Breast epithelium (tissue), 4 donors: Measurements from ENCODE around the gene PPP6R1. TPM values are rescaled to one million over a fixed set of nuclear protein-coding genes. Genes with fewer than 3 reads are reported as not detected.
A peak's percentile ranks its signal among the peaks of the same experiment; 100 is the strongest.

Experiments
- DNase-seq, 2 donors: peaks; one replicate each; pipeline ENCODE4 v3.0.0-alpha.2; 2019; ENCODE audit warnings: low spot score in 2 of 2
- H3K27ac ChIP-seq, 2 donors: fragments of 200-600 bp; sonication (generic) in 1 of 2; one replicate each; pipeline ENCODE4 v1.5.1; 2016 to 2019; ENCODE audit warnings: mild to moderate bottlenecking in 1 of 2
- H3K27me3 ChIP-seq, 2 donors: fragments of 200-600 bp; sonication (generic) in 1 of 2; one replicate each; pipeline versions ENCODE4 v1.5.1 to v1.6.0; 2017 to 2019; ENCODE audit warnings: control low read depth in 1 of 2, mild to moderate bottlenecking in 1 of 2
- H3K36me3 ChIP-seq: fragments of 200-600 bp; one replicate; pipeline ENCODE4 v1.5.1; 2019
- H3K4me1 ChIP-seq, 2 donors: fragments of 200-600 bp; sonication (generic); one replicate each; pipeline ENCODE4 v1.5.1; 2016 to 2019; ENCODE audit warnings: control low read depth in 1 of 2
- H3K4me3 ChIP-seq, 3 donors: fragments of 200-600 bp; sonication (generic); 1 replicate in 2 of 3; 2 replicates in 1 of 3; pipeline ENCODE4 v1.5.1; 2016 to 2019; ENCODE audit warnings: mild to moderate bottlenecking in 3 of 3, moderate library complexity in 2 of 3
- H3K9me3 ChIP-seq, 2 donors: fragments of 200-600 bp; sonication (generic) in 1 of 2; one replicate each; pipeline ENCODE4 v1.5.1; 2016 to 2019; ENCODE audit warnings: control low read depth in 1 of 2
- POLR2A ChIP-seq: fragments of 450-650 bp; IDR thresholded peaks from one replicate; pipeline ENCODE4 v1.6.1; 2016; ENCODE audit warnings: antibody characterized with exemption, mild to moderate bottlenecking, moderate library complexity
- POLR2AphosphoS5 ChIP-seq, 3 donors: sonication (generic); formaldehyde crosslinking; IDR thresholded peaks; one replicate each; pipeline ENCODE4 v1.6.1; 2017; ENCODE audit warnings: antibody characterized with exemption in 3 of 3
- intact Hi-C: fragments of 100-400 bp; cut with DNase I; formaldehyde crosslinking; loops from one replicate; pipeline ENCODE4 v1.15.1; 2023; ENCODE audit warnings: low total_unique reads
- total RNA-seq, 3 donors: library from RNA; depleted of rRNA; stranded (reverse); fragments of >200 nt; gene quantifications; one replicate each; pipeline ENCODE4 v1.1.0, GENCODE V29; 2016
- TF ChIP-seq, protein P1 (sequence below), 3 donors: fragments of 450-650 bp; IDR thresholded peaks; one replicate each; pipeline ENCODE4 v1.5.1; 2016 to 2017; ENCODE audit warnings: antibody characterized with exemption in 3 of 3, mild to moderate bottlenecking in 3 of 3, moderate library complexity in 3 of 3

Gene PPP6R1
- total RNA-seq, 3 donors from 2014 or later = 23.8 to 31.5 (median 28.2) TPM

DNA sequence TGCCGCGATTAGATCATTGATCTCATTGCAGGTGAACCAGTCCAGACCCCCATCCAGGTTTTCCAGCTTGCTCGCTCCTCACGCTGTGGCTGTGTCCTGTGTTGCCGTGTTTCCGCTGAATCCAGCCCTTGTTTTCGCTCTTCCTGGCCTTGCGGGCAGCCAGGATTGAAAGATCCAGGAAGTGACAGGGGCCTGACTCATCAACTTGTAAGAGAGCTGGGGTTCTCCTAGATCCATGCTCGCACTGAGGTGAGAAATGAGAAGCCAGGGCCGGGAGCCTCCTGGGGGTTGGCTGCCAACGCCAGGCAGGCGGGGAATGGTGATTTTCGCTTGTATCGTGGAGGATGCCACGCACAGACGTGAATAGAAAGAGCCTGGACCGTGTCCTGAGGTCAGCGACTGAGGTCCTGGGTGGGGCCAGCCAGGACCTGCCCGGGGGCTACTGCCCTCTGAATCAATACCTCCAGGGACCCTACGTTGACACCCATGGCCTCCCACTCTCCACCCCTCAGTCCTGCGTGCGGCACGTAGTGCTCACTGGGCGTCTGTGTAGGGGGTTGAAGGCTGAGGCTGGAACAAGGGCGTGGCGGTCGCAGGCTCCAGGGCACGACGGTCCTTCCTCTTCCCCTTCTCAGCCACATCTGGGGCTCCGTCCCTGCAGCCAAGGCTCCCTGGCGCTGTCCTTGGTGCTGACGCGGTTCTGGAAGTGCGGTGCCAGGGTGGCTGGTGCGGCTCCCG, 42.2 kb downstream of the PPP6R1 start:
- H3K36me3 ChIP-seq = no peaks in the 10 kb centered on the region
- TF ChIP-seq POLR2AphosphoS5 (IDR thresholded peaks at IDR 0.05) = peak in 2 of 3 donors; percentile 11 to 48
- no peak for TF ChIP-seq POLR2A
- peak overlapping the region in 1 of 2 donors; percentile 67 for H3K27ac ChIP-seq
- no peaks in the 10 kb centered on the region for H3K27me3 ChIP-seq
- DNase-seq = peak; percentile 23 to 70
- peaks cover 12 to 15% of the 10 kb centered on the region in 2 donors for H3K9me3 ChIP-seq
- intact Hi-C loops = loop anchor here (5.0 kb wide), 1 partner anchor 601 kb away; no protein-coding TSS in a partner anchor
- no peaks in the 10 kb centered on the region for H3K4me1 ChIP-seq
- H3K4me3 ChIP-seq = peak overlapping the region; percentile 31 to 64 (median 51)

DNA sequence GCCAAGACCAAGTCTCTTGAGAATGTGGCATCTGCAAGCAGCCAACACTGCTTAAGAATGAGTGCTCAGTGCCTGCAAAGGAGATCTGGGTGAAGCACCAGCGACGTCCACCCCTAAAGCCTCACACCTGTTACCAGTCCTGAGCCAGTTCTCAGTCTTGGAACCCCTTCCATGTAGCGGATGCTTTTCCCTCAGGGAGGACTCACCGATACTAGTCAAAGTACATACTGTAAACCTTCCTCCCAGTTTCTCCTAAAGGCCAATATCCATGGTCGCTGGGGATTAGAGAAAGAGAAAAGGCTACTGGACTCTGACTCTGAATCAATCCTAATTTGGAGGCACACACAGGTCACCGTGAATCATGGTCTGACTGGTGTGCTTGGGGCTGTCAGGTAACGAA, 45.3 kb downstream of the PPP6R1 start:
- H3K27ac ChIP-seq = no peak overlapping the region
- intact Hi-C loops = no loop called here
- H3K9me3 ChIP-seq = peaks cover 11 to 12% of the 10 kb centered on the region in 2 donors
- DNase-seq = no peak
- TF ChIP-seq POLR2A (no peak), POLR2AphosphoS5 (IDR thresholded peaks at IDR 0.05) (no peak)
- TF ChIP-seq, protein P1, sequence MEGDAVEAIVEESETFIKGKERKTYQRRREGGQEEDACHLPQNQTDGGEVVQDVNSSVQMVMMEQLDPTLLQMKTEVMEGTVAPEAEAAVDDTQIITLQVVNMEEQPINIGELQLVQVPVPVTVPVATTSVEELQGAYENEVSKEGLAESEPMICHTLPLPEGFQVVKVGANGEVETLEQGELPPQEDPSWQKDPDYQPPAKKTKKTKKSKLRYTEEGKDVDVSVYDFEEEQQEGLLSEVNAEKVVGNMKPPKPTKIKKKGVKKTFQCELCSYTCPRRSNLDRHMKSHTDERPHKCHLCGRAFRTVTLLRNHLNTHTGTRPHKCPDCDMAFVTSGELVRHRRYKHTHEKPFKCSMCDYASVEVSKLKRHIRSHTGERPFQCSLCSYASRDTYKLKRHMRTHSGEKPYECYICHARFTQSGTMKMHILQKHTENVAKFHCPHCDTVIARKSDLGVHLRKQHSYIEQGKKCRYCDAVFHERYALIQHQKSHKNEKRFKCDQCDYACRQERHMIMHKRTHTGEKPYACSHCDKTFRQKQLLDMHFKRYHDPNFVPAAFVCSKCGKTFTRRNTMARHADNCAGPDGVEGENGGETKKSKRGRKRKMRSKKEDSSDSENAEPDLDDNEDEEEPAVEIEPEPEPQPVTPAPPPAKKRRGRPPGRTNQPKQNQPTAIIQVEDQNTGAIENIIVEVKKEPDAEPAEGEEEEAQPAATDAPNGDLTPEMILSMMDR (IDR thresholded peaks at IDR 0.05) = no peak
- no peaks in the 10 kb centered on the region for H3K27me3 ChIP-seq
- H3K4me3 ChIP-seq = no peak overlapping the region
- no peaks in the 10 kb centered on the region for H3K36me3 ChIP-seq
- H3K4me1 ChIP-seq = no peaks in the 10 kb centered on the region

DNA sequence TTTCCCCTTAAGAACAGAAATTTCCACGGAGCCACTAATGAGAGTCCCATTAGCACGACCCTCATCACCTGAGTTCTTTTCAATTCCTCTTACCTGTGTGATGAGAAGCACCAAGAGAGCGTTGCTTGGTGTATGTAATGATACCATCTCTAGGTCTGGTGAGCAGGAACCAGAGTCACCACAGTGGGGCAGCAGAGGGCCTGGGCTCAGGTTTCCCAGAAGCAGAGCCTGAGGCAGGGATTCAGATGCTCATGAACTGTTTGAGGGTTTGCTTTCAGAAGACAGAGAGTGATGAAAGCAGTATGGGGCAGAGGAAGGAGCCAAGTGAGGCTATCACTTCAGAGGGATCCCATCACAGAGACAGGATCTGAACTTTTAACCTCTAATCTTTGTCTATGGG, 46.4 kb downstream of the PPP6R1 start:
- Histone ChIP-seq H3K27me3 (no peaks in the 10 kb centered on the region), H3K9me3 (peaks cover 11 to 12% of the 10 kb centered on the region in 2 donors), H3K27ac (no peak overlapping the region), H3K36me3 (no peaks in the 10 kb centered on the region), H3K4me3 (no peak overlapping the region), H3K4me1 (no peaks in the 10 kb centered on the region)
- TF ChIP-seq, protein P1 (IDR thresholded peaks at IDR 0.05) = no peak
- TF ChIP-seq POLR2A (no peak), POLR2AphosphoS5 (IDR thresholded peaks at IDR 0.05) (no peak)
- no peak for DNase-seq
- intact Hi-C loops = no loop called here

DNA sequence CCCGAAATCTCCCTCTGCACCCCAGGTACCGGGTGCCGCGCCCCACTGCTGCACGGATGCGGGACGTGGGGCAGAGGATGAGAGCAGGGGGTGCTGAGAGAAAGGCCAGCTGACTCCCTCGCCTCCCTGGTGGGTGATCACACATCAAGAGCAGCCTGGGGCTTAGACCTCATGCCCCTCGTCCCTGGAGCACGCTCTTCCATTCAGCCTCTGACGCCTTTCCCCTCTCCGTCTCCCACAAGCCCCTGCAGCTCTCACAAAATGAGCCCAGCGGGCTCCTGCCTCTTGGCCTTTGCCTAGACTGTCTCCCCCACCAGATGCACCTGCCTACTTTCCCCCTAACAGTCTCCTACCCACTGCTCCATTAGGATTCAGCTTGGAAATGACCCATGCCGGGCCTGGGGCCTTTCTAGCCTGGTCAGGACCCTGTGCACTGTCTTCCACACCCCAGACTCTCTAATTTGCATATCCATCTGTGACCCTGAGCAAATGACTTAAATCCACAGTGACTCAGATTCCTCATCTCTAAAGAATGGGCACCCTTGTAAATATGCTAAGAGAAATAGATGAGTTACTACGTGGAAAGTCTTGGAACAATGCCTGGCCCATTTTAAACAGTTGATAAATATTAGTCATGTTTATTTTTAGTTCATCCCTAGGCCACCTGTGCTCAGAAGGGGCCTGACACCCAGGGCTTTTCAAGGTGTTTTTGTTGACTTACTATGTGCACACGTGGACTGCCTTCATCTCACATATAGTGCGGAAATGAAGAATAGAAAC, 48.9 kb downstream of the PPP6R1 start:
- intact Hi-C loops = no loop called here
- Histone ChIP-seq H3K4me1 (no peaks in the 10 kb centered on the region), H3K27me3 (no peaks in the 10 kb centered on the region), H3K27ac (peak overlapping the region in 1 of 2 donors; percentile 4), H3K4me3 (no peak overlapping the region), H3K36me3 (no peaks in the 10 kb centered on the region), H3K9me3 (peaks cover 11 to 12% of the 10 kb centered on the region in 2 donors)
- TF ChIP-seq, protein P1 (IDR thresholded peaks at IDR 0.05) = no peak
- no peak for TF ChIP-seq POLR2AphosphoS5 (IDR thresholded peaks at IDR 0.05)
- no peak for TF ChIP-seq POLR2A
- no peak for DNase-seq

DNA sequence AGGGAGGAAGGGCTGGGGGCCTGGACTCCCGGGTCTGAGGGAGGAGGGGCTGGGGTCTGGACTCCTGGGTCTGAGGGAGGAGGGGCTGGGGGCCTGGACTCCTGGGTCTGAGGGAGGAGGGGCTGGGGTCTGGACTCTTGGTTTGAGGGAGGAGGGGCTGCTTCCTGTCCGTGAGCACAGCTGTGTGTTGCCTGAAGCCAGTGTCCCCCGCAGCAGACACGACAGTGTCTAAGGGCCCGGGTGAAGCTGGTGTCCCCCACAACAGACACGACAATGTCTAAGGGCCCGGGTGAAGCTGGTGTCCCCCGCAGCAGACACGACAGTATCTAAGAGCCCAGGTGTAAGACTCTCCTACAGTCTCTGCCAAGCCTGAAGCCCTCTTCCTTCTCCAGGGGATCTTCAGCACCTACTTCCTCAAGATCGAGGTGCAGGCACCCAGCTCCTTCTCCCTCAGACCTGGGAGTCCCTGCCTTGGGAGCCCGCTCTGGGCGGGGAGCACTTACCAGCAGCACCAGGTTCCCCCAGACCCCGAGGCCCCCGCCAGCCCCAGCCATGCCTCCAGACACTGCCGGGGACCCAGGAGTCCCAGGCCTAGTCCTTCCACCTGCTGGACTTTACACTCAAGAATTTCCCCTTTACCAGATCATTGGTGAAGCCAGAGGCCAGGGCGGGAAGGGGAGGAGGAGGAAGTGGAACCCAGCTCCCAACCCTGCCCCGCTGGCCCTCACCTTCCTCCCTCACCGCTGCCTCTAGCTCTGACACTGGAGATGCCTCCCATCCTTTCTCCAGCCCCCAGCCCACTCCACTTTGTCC, 49.7 kb downstream of the PPP6R1 start, which contains the start of gene PTPRH:
Gene PTPRH, minus strand, starts transcription at position 622 of the 813 bp plus-strand sequence. Its CDS starts 68 bp downstream, at position 554.
- peak within 1 kb of the TSS in 1 of 2 donors; percentile 4 for H3K27ac ChIP-seq
- no peaks in the 10 kb centered on the region for H3K4me1 ChIP-seq
- intact Hi-C loops = no loop called here
- no peak for DNase-seq
- TF ChIP-seq POLR2A (no peak), POLR2AphosphoS5 (IDR thresholded peaks at IDR 0.05) (no peak)
- TF ChIP-seq, protein P1 (IDR thresholded peaks at IDR 0.05) = no peak
- no peaks in the 10 kb centered on the region for H3K36me3 ChIP-seq
- H3K9me3 ChIP-seq = peaks cover 11 to 12% of the 10 kb centered on the region in 2 donors
- H3K27me3 ChIP-seq = no peaks in the 10 kb centered on the region
- no peak within 1 kb of the TSS for H3K4me3 ChIP-seq
